Measurements from ENCODE around the gene CCNF.

GRCh38 chr16:2471653-2472487 lies 42.6 kb downstream of the CCNF start:
- TF ChIP-seq CTCF (tag by site-specific recombination; IDR thresholded peaks at IDR 0.05) = no peak
- no peak for TF ChIP-seq HIC1 (tag by site-specific recombination; IDR thresholded peaks at IDR 0.05)
- TF ChIP-seq ZNF518A (tag by site-specific recombination; conservative IDR thresholded peaks at IDR 0.05; ENCODE audit: low read depth) = no peak
- no peak for TF ChIP-seq ZNF112 (tag by site-specific recombination; IDR thresholded peaks at IDR 0.05)
- TF ChIP-seq REST (tag by site-specific recombination; IDR thresholded peaks at IDR 0.05) = no peak
- no peak for TF ChIP-seq ZNF621 (tag by site-specific recombination; IDR thresholded peaks at IDR 0.05)
- no peak for TF ChIP-seq ZBTB6 (tag by site-specific recombination; IDR thresholded peaks at IDR 0.05)
- TF ChIP-seq ZNF311 (tag by site-specific recombination; IDR thresholded peaks at IDR 0.05; ENCODE audit: borderline replicate concordance) = no peak
- no peak for TF ChIP-seq ZNF768 (tag by site-specific recombination; IDR thresholded peaks at IDR 0.05)
- TF ChIP-seq OSR2 (tag by site-specific recombination; IDR thresholded peaks at IDR 0.05) = no peak
- TF ChIP-seq TRIM28 (IDR thresholded peaks at IDR 0.05; ENCODE audit: borderline replicate concordance, low read length) = no peak
- peak; percentile 49; the same call in 1 of the 2 replicates for TF ChIP-seq ZBTB8A (tag by site-specific recombination; IDR thresholded peaks at IDR 0.05)
- TF ChIP-seq ZNF645 (tag by site-specific recombination; IDR thresholded peaks at IDR 0.05) = no peak
- no peak for TF ChIP-seq ZBTB1 (tag by site-specific recombination; IDR thresholded peaks at IDR 0.05)

Data from HEK293 (cell line).